Endothelial cell of umbilical vein (primary cell): Measurements from ENCODE around the gene INPP4B.

Experiments used
- EZH2 ChIP-seq: IDR thresholded peaks from 2 replicates; pipeline ENCODE4 v1.6.1; 2012; ENCODE audit warnings: borderline replicate concordance, low read depth, mild to moderate bottlenecking, moderate library complexity, low read length, inconsistent platforms; ENCODE audit not compliant: severe bottlenecking
- POLR2A ChIP-seq: IDR thresholded peaks from 2 replicates; pipeline ENCODE4 v1.6.1; 2012; ENCODE audit warnings: low read depth, mild to moderate bottlenecking, control low read depth, low read length
- POLR2AphosphoS5 ChIP-seq: IDR thresholded peaks from 2 replicates; pipeline ENCODE4 v1.6.1; 2012; ENCODE audit warnings: low read depth, mild to moderate bottlenecking, control low read depth, low read length, moderate library complexity; ENCODE audit not compliant: insufficient read depth
- TF ChIP-seq, protein P1 (sequence below), 2 donors: IDR thresholded peaks; 1 replicate in 1 of 2; 2 replicates in 1 of 2; pipeline ENCODE4 v1.5.1; 2011; ENCODE audit warnings: low read length in 2 of 2, mild to moderate bottlenecking in 2 of 2, moderate library complexity in 2 of 2, control low read depth in 1 of 2, inconsistent platforms in 1 of 2, low read depth in 1 of 2; ENCODE audit not compliant: insufficient read depth in 1 of 2; ENCODE audit errors: extremely low read depth in 1 of 2

DNA sequence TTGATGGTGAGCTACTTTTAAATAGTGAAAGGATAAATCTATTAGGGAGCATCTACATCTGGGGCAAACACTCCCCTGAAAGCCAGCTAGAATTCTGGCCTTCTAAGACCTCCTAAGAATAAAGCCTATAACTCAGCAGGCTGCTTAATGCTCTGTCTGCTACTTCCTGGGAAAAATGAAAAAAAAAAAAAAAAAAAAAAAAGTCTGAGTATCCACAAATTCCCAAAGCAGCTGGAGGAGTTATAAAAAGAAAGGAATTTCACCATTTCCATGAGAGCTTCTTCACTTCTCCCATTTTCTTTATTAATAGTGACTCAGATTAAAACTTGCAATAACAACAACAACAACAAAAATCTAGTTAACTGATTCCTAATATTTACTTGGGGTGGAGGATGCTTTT is 511.2 kb downstream of the INPP4B start:
- TF ChIP-seq, protein P1, sequence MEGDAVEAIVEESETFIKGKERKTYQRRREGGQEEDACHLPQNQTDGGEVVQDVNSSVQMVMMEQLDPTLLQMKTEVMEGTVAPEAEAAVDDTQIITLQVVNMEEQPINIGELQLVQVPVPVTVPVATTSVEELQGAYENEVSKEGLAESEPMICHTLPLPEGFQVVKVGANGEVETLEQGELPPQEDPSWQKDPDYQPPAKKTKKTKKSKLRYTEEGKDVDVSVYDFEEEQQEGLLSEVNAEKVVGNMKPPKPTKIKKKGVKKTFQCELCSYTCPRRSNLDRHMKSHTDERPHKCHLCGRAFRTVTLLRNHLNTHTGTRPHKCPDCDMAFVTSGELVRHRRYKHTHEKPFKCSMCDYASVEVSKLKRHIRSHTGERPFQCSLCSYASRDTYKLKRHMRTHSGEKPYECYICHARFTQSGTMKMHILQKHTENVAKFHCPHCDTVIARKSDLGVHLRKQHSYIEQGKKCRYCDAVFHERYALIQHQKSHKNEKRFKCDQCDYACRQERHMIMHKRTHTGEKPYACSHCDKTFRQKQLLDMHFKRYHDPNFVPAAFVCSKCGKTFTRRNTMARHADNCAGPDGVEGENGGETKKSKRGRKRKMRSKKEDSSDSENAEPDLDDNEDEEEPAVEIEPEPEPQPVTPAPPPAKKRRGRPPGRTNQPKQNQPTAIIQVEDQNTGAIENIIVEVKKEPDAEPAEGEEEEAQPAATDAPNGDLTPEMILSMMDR (IDR thresholded peaks at IDR 0.05; ENCODE audit: extremely low read depth in 1 of 2, insufficient read depth in 1 of 2, low read depth in 1 of 2, low read length in 2 of 2) = no peak
- TF ChIP-seq POLR2AphosphoS5 = no peak
- no peak for TF ChIP-seq POLR2A
- TF ChIP-seq EZH2 = no peak
